Measurements from ENCODE around the gene ZNF594.
"Not testable (repeated sequence)": the region's sequence is repeated elsewhere in the genome, so short reads cannot be mapped to it uniquely, and the experiment has no call there.

DNA sequence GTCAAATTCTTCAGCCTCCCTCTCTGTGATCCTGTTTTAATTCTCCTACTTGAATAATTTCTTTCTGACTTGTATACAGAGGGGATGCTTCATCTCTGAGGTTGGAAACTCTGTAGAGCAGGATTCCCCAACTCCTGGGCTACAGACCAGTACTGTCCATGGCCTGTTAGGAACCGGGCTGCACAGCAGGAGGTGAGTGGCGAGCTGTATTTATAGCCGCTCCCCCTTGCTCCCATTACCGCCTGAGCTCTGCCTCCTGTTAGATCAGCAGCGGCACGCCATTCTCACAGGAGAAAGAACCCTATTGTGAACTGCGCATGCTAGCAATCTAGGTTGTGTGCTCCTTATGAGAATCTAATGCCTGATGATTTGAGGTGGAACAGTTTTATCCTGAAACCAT, 16.6 kb downstream of the ZNF594 start:
- TF ChIP-seq, protein P1, sequence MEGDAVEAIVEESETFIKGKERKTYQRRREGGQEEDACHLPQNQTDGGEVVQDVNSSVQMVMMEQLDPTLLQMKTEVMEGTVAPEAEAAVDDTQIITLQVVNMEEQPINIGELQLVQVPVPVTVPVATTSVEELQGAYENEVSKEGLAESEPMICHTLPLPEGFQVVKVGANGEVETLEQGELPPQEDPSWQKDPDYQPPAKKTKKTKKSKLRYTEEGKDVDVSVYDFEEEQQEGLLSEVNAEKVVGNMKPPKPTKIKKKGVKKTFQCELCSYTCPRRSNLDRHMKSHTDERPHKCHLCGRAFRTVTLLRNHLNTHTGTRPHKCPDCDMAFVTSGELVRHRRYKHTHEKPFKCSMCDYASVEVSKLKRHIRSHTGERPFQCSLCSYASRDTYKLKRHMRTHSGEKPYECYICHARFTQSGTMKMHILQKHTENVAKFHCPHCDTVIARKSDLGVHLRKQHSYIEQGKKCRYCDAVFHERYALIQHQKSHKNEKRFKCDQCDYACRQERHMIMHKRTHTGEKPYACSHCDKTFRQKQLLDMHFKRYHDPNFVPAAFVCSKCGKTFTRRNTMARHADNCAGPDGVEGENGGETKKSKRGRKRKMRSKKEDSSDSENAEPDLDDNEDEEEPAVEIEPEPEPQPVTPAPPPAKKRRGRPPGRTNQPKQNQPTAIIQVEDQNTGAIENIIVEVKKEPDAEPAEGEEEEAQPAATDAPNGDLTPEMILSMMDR (CRISPR knock-in tag; IDR thresholded peaks at IDR 0.05): not testable (repeated sequence)
- not testable (repeated sequence) for TF ChIP-seq CREB1 (IDR thresholded peaks at IDR 0.05); CREB1 (CRISPR knock-in tag; IDR thresholded peaks at IDR 0.05); ZBTB7A (CRISPR knock-in tag; IDR thresholded peaks at IDR 0.05); NR3C1 (CRISPR knock-in tag; IDR thresholded peaks at IDR 0.05); RORA (CRISPR knock-in tag; IDR thresholded peaks at IDR 0.05)
